GM12878 (cell line): ENCODE data around the gene ATP13A5. TPM values are rescaled to one million over a fixed set of nuclear protein-coding genes. Genes with fewer than 3 reads are reported as not detected.

ENCODE experiments used
- BCLAF1 ChIP-seq: fragments of 450-650 bp; IDR thresholded peaks from 2 replicates; pipeline ENCODE4 v1.6.1; 2017; ENCODE audit warnings: antibody characterized with exemption, mild to moderate bottlenecking, moderate library complexity
- CEBPZ ChIP-seq: fragments of 150-350 bp; IDR thresholded peaks from 2 replicates; pipeline ENCODE4 v1.6.1; 2016; ENCODE audit warnings: low read depth, low read length
- CHD1 ChIP-seq: IDR thresholded peaks from 2 replicates; pipeline ENCODE4 v1.6.1; 2012; ENCODE audit warnings: low read depth, low read length, improper control_type of control experiment
- CHD2 ChIP-seq: IDR thresholded peaks from 2 replicates; pipeline ENCODE4 v1.6.1; 2011; ENCODE audit warnings: low read depth, low read length, improper control_type of control experiment, borderline replicate concordance
- IKZF1 ChIP-seq: fragments of 450-650 bp; conservative IDR thresholded peaks from 2 replicates; pipeline ENCODE4 v1.6.1; 2017; ENCODE audit warnings: antibody characterized with exemption, mild to moderate bottlenecking
- KLF5 ChIP-seq: fragments of 450-650 bp; IDR thresholded peaks from 2 replicates; pipeline ENCODE4 v1.6.1; 2014; ENCODE audit warnings: mild to moderate bottlenecking; ENCODE audit not compliant: partially characterized antibody
- RELA ChIP-seq: fragments of 450-650 bp; IDR thresholded peaks from 2 replicates; pipeline ENCODE4 v1.8.0; 2014; ENCODE audit warnings: borderline replicate concordance; ENCODE audit not compliant: partially characterized antibody
- SMAD1 ChIP-seq: fragments of 450-650 bp; IDR thresholded peaks from 2 replicates; pipeline ENCODE4 v1.6.1; 2018; ENCODE audit warnings: mild to moderate bottlenecking, low read depth; ENCODE audit not compliant: partially characterized antibody
- STAT1 ChIP-seq: fragments of 450-650 bp; conservative IDR thresholded peaks from 2 replicates; pipeline ENCODE4 v1.6.1; 2014; ENCODE audit warnings: antibody characterized with exemption, mild to moderate bottlenecking
- ZNF207 ChIP-seq: fragments of 450-650 bp; IDR thresholded peaks from 2 replicates; pipeline ENCODE4 v1.6.1; 2014; ENCODE audit warnings: antibody characterized with exemption, mild to moderate bottlenecking, borderline replicate concordance
- polyA plus RNA-seq, 11 experiments: library from polyadenylated mRNA; depleted of rRNA in 4 of 11; unstranded in 6 of 11; stranded (reverse) in 5 of 11; fragments of >200 nt; fragmentation: Nextera tagmentation in 4 of 11; fragmentation: Illumina TruSeq in 1 of 11; extraction: Ambion mirVana in 4 of 11; extraction: Trizol in 1 of 11; gene quantifications; 1 replicate in 1 of 11; 2 replicates in 10 of 11; pipeline versions ENCODE4 v1.2.1 to v1.2.3, GENCODE V29; 2011 to 2016; ENCODE audit warnings: inconsistent platforms in 2 of 11, missing spikeins in 2 of 11, low read depth in 1 of 11
- total RNA-seq, 4 experiments: library from RNA; depleted of rRNA in 3 of 4; stranded (reverse); fragments of >200 nt in 3 of 4; fragmentation: Illumina TruSeq in 1 of 4; extraction: Trizol in 1 of 4; gene quantifications; 2 replicates each; pipeline versions ENCODE4 v1.2.1 to v1.2.3, GENCODE V29; 2013 to 2021

Gene ATP13A5
- total and polyA plus RNA-seq, 10 of the 15 experiments (the other 5 are each of a cell fraction or from before 2014, with no cell fraction given): not detected

GRCh38 chr3:193416629-193417028, 38.1 kb upstream of the ATP13A5 start (continued):
- TF ChIP-seq CEBPZ (no peak), CHD1 (no peak), CHD2 (no peak), RELA (no peak), BCLAF1 (no peak), STAT1 (no peak), SMAD1 (no peak), ZNF207 (no peak), IKZF1 (no peak), KLF5 (no peak)
- TF ChIP-seq, all 136 proteins: peak for 0
